ENCODE measurements around the gene PUM1. TPM values are rescaled to one million over a fixed set of nuclear protein-coding genes. Genes with fewer than 3 reads are reported as not detected.
"Not testable (repeated sequence)": the region's sequence is repeated elsewhere in the genome, so short reads cannot be mapped to it uniquely, and the experiment has no call there.

Gene PUM1
- polyA plus RNA-seq, 6 donors from 2014 or later: 93.0 to 121 (median 109) TPM

GRCh38 chr1:30977105-30977504, 88.4 kb downstream of the PUM1 start:
- H3K27me3 Mint-ChIP-seq: no peaks in the 10 kb centered on the region
- no peak for ATAC-seq (ENCODE audit: low read depth in 2 of 2)
- H3K27ac Mint-ChIP-seq: peak overlapping the region in 5 of 6 donors; percentile 47 to 81 (median 67)
- DNase-seq: no peak
- H3K4me3 Mint-ChIP-seq: peak overlapping the region in 1 of 8 donors; percentile 20
- peaks cover 32 to 39% (median 35%) of the 10 kb centered on the region in 3 donors for H3K4me1 Mint-ChIP-seq
- peaks cover 21 to 27% of the 10 kb centered on the region in 2 donors for H3K36me3 Mint-ChIP-seq
- no peaks in the 10 kb centered on the region for H3K9me3 Mint-ChIP-seq

- H3K27ac Mint-ChIP-seq: peak overlapping the region; percentile 1 to 78 (median 58)
- H3K27me3 Mint-ChIP-seq: no peaks in the 10 kb centered on the region
- no peaks in the 10 kb centered on the region for H3K9me3 Mint-ChIP-seq
- peak overlapping the region in 5 of 8 donors; percentile 2 to 65 (median 18) for H3K4me3 Mint-ChIP-seq
- H3K36me3 Mint-ChIP-seq: peaks cover 14 to 25% of the 10 kb centered on the region in 2 donors
- H3K4me1 Mint-ChIP-seq: peaks cover 30 to 34% (median 31%) of the 10 kb centered on the region in 3 donors
- ATAC-seq (ENCODE audit: low read depth in 2 of 2) (peak; percentile 86 to 91), DNase-seq (peak; percentile 47)
Measured at GRCh38 chr1:30976143-30976542, 89.4 kb downstream of the PUM1 start.

- ATAC-seq (ENCODE audit: low read depth in 2 of 2): no peak
- H3K27ac Mint-ChIP-seq: peak overlapping the region in 4 of 6 donors; percentile 27 to 73 (median 44)
- H3K9me3 Mint-ChIP-seq: no peaks in the 10 kb centered on the region
- no peak overlapping the region for H3K4me3 Mint-ChIP-seq
- H3K27me3 Mint-ChIP-seq: no peaks in the 10 kb centered on the region
- DNase-seq: no peak
- H3K4me1 Mint-ChIP-seq: peaks cover 27 to 33% (median 27%) of the 10 kb centered on the region in 3 donors
- peaks cover 11 to 19% of the 10 kb centered on the region in 2 donors for H3K36me3 Mint-ChIP-seq
Measured at GRCh38 chr1:30975217-30975616, 90.3 kb downstream of the PUM1 start.

- Mint-ChIP-seq H3K9me3 (no peaks in the 10 kb centered on the region), H3K27ac (peak overlapping the region in 3 of 6 donors; percentile 29 to 73 (median 70)), H3K36me3 (peaks cover 5 to 13% of the 10 kb centered on the region in 2 donors), H3K4me3 (peak overlapping the region in 1 of 8 donors; percentile 20), H3K4me1 (peaks cover 25 to 39% (median 26%) of the 10 kb centered on the region in 3 donors), H3K27me3 (no peaks in the 10 kb centered on the region)
- no peak for ATAC-seq (ENCODE audit: low read depth in 2 of 2)
- no peak for DNase-seq
Measured at GRCh38 chr1:30974536-30974935, 91.0 kb downstream of the PUM1 start.

GRCh38 chr1:30972349-30972748, 93.2 kb downstream of the PUM1 start:
- Mint-ChIP-seq H3K4me1 (peaks cover 19 to 34% (median 21%) of the 10 kb centered on the region in 3 donors), H3K27ac (peak overlapping the region in 1 of 6 donors; percentile 87)
- not testable (repeated sequence) for H3K9me3 Mint-ChIP-seq; DNase-seq; H3K36me3 Mint-ChIP-seq; H3K27me3 Mint-ChIP-seq; H3K4me3 Mint-ChIP-seq; ATAC-seq (ENCODE audit: low read depth in 2 of 2)

- Mint-ChIP-seq H3K36me3 (peaks cover 7 to 13% of the 10 kb centered on the region in 2 donors), H3K27me3 (no peaks in the 10 kb centered on the region), H3K4me3 (no peak overlapping the region)
Measured at GRCh38 chr1:30971496-30971895, 94.0 kb downstream of the PUM1 start.

GRCh38 chr1:30969903-30970302, 95.6 kb downstream of the PUM1 start:
- Mint-ChIP-seq H3K27ac (peak overlapping the region in 2 of 6 donors; percentile 34 to 66), H3K27me3 (no peaks in the 10 kb centered on the region)
- ATAC-seq (ENCODE audit: low read depth in 2 of 2): no peak

More at GRCh38 chr1:30971496-30971895, 94.0 kb downstream of the PUM1 start:
- ATAC-seq (ENCODE audit: low read depth in 2 of 2) (no peak), DNase-seq (no peak)
- no peaks in the 10 kb centered on the region for H3K9me3 Mint-ChIP-seq
- peaks cover 11 to 26% (median 12%) of the 10 kb centered on the region in 3 donors for H3K4me1 Mint-ChIP-seq
- H3K27ac Mint-ChIP-seq: peak overlapping the region in 2 of 6 donors; percentile 20 to 57

GRCh38 chr1:30968220-30968971, 97.1 kb downstream of the PUM1 start:
- ATAC-seq (ENCODE audit: low read depth in 2 of 2) (no peak), DNase-seq (no peak)
- Mint-ChIP-seq H3K36me3 (peaks cover 13 to 17% of the 10 kb centered on the region in 2 donors), H3K27me3 (no peaks in the 10 kb centered on the region), H3K4me3 (peak overlapping the region in 1 of 8 donors; percentile 43), H3K4me1 (peaks cover 6 to 18% (median 9%) of the 10 kb centered on the region in 3 donors), H3K9me3 (no peaks in the 10 kb centered on the region), H3K27ac (peak overlapping the region in 2 of 6 donors; percentile 27 to 49)

More at GRCh38 chr1:30969903-30970302, 95.6 kb downstream of the PUM1 start:
- Mint-ChIP-seq H3K9me3 (no peaks in the 10 kb centered on the region), H3K4me3 (no peak overlapping the region), H3K36me3 (peaks cover 9 to 13% of the 10 kb centered on the region in 2 donors), H3K4me1 (peaks cover 5 to 18% (median 6%) of the 10 kb centered on the region in 3 donors)
- no peak for DNase-seq

GRCh38 chr1:30966690-30967369, 98.7 kb downstream of the PUM1 start:
- Mint-ChIP-seq H3K4me3 (no peak overlapping the region), H3K27me3 (no peaks in the 10 kb centered on the region), H3K9me3 (no peaks in the 10 kb centered on the region), H3K4me1 (peaks cover 6 to 16% (median 10%) of the 10 kb centered on the region in 3 donors), H3K36me3 (peaks cover 13 to 17% of the 10 kb centered on the region in 2 donors), H3K27ac (peak overlapping the region in 1 of 6 donors; percentile 61)
- DNase-seq: no peak
- no peak for ATAC-seq (ENCODE audit: low read depth in 2 of 2)

GRCh38 chr1:30965924-30966599, 99.5 kb downstream of the PUM1 start:
- no peak for DNase-seq
- Mint-ChIP-seq H3K27ac (peak overlapping the region in 2 of 6 donors; percentile 41 to 61), H3K4me3 (no peak overlapping the region), H3K9me3 (no peaks in the 10 kb centered on the region), H3K36me3 (peaks cover 10 to 17% of the 10 kb centered on the region in 2 donors), H3K27me3 (no peaks in the 10 kb centered on the region), H3K4me1 (peaks cover 6 to 13% (median 8%) of the 10 kb centered on the region in 3 donors)
- ATAC-seq (ENCODE audit: low read depth in 2 of 2): no peak

GRCh38 chr1:30964706-30965105, 100.8 kb downstream of the PUM1 start:
- Mint-ChIP-seq H3K36me3 (peaks cover 9 to 17% of the 10 kb centered on the region in 2 donors), H3K27ac (peak overlapping the region in 2 of 6 donors; percentile 4 to 24), H3K9me3 (no peaks in the 10 kb centered on the region), H3K4me3 (no peak overlapping the region), H3K4me1 (peaks cover 8 to 9% (median 8%) of the 10 kb centered on the region in 3 donors), H3K27me3 (no peaks in the 10 kb centered on the region)
- ATAC-seq (ENCODE audit: low read depth in 2 of 2): no peak
- no peak for DNase-seq

- Mint-ChIP-seq H3K9me3 (no peaks in the 10 kb centered on the region), H3K36me3 (peaks cover 19 to 20% of the 10 kb centered on the region in 2 donors), H3K4me3 (no peak overlapping the region), H3K4me1 (peaks cover 6 to 20% (median 8%) of the 10 kb centered on the region in 3 donors), H3K27me3 (no peaks in the 10 kb centered on the region), H3K27ac (peak overlapping the region in 3 of 6 donors; percentile 6 to 76 (median 31))
- DNase-seq: no peak
- ATAC-seq (ENCODE audit: low read depth in 2 of 2): no peak
Measured at GRCh38 chr1:30962609-30963508, 102.7 kb downstream of the PUM1 start.

Measured in naive B cell (primary cell).